ENCODE data around the gene RSPO1.
"Not testable (repeated sequence)": the region's sequence is repeated elsewhere in the genome, so short reads cannot be mapped to it uniquely, and the experiment has no call there.

Gene RSPO1, protein sequence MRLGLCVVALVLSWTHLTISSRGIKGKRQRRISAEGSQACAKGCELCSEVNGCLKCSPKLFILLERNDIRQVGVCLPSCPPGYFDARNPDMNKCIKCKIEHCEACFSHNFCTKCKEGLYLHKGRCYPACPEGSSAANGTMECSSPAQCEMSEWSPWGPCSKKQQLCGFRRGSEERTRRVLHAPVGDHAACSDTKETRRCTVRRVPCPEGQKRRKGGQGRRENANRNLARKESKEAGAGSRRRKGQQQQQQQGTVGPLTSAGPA

GRCh38 chr1:37634244-37634991, at the start of gene RSPO1:
RSPO1 (minus strand) TSS chr1:37634892; CDS start chr1:37629661, 5,231 bp downstream.
- no peak for DNase-seq

DNA sequence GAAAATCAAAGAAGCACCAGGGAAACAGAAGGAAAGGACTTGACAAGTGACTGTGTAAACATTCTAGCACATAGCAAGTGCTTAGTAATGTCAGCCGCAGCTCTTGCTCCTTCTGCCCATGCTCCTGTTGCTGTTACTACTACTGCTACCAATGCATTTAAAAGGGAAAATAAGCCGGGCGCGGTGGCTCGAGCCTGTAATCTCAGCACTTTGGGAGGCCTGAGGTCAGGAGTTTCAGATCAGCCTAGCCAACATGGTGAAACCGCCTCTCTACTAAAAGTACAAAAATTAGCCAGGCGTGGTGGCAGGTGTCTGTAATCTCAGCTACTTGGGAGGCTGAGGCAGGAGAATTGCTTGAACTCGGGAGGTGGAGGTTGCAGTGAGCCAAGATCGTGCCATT, 49.5 kb upstream of the RSPO1 start:
- not testable (repeated sequence) for DNase-seq

- DNase-seq, result peak; percentile 31 to 57
These were observed 47.8 kb upstream of the RSPO1 start for GRCh38 chr1:37682334-37682987.

GRCh38 chr1:37680933-37681332, 46.2 kb upstream of the RSPO1 start:
- no peak for DNase-seq

DNA sequence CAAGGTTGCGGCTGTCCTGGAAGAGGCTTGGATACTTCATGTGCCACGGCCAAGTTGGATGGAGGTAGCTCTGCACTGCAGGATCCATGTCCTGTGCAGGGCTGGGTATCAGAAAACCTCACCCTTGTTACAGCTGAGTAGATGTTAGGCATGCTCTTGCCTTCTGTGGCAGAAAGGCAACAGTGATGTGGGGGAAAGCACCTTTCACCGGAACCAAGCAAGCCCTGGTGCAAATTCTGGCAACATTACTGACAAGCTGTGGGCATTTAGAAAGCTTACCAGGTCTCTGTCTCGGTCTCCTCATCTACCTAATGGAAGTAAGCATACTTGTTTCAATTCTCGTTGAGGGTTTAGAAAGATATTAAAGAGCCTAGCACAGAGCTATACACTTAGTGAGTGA, 43.1 kb upstream of the RSPO1 start:
- no peak for DNase-seq

- DNase-seq, result no peak
These were observed 42.4 kb upstream of the RSPO1 start for GRCh38 chr1:37677143-37677439.

DNA sequence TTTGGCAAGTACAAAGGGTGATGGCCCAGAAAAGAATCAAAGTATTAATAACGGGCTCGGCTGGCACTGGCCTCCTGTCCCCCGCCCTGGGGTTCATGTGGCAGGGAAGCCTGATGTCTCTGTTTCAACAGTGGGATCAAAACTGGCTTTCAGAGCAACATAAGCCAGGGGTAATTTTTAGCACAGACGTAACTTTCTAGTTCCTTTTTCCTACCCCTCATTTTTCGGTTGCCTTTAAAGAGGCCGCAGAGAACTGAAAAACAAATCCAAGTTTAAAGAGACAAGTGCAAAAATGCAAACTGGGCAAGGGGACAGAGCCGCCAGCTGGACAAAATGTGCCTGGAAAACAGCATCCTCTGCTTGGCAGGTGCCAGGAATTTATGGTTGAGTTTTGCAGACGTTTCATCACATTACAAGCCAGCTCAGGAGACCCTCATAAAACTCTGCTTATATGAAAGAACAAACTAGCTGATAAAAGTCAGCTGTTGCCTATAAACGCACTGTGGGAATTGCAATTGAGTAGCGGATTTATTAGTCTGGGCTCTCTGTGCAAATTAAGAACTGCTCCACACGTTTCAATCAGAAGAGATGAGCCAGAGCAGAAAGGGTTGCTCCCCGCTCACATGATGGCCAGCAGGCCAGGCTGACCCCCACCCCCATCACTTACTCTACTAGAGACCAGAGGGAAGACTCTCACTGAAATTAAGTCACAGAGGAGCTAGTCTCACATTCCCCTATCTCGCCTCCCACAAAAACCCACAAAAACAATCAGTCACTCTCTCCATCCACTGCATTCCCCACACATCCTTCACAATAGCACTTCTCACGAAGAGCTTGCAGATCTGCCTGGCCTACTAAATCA, 41.8 kb upstream of the RSPO1 start:
- no peak for DNase-seq

DNA sequence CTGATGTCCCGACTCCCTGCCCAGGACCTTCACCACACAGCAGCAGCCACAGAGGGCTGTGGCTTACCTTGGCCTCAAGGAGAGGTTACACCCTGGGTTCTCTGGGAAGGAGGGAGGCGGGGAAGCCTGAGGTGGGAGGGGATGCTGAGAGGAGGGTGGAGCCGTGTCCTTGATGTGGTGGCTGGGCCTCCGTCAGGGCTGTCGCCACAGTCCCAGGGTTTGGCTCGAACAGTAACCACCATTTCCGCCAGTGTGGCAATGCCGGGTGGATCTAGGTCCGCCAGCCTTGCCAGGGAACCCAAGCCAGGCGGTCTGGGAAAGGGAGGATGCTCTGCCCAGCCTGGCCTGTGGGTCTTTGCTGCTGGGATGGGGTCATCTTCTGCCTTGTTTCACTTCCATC, 39.2 kb upstream of the RSPO1 start:
- no peak for DNase-seq

GRCh38 chr1:37672136-37672870, 37.6 kb upstream of the RSPO1 start:
- no peak for DNase-seq

- no peak for DNase-seq
These were observed 36.6 kb upstream of the RSPO1 start for GRCh38 chr1:37671261-37671660.

- no peak for DNase-seq
These were observed 35.4 kb upstream of the RSPO1 start for GRCh38 chr1:37670133-37670532.

- no peak for DNase-seq
These were observed 32.5 kb upstream of the RSPO1 start for GRCh38 chr1:37667023-37667671.

- DNase-seq, result no peak
These were observed 31.7 kb upstream of the RSPO1 start for GRCh38 chr1:37666241-37666867.

DNA sequence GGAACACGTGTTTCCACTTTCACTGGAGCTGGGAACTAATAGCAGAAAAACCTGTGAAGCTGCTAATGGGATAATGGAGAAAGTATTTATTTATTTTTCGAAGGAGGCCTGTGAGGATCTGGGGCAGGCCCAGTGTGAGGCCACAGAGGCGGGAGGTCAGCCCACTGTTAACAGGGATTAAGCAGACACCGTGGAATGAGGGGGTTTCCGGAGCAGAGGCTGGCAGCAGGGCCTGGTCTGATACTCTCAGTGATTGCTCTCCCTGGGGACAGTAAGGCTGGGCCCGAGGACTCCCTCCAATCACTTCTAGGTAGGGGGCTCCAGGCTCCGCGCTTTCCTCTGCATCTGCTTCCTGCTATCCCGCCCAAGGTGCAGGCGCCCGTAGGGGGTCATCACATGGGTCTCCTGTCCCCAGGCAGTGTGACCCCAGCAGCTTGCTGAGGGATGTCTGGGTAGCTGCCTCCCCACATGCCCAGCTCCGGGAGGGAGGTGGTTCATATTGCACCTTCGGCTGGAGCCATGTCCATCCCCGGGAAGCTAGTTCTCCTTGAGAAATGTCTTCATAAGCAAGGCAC, 28.8 kb upstream of the RSPO1 start:
- DNase-seq, result no peak

DNA sequence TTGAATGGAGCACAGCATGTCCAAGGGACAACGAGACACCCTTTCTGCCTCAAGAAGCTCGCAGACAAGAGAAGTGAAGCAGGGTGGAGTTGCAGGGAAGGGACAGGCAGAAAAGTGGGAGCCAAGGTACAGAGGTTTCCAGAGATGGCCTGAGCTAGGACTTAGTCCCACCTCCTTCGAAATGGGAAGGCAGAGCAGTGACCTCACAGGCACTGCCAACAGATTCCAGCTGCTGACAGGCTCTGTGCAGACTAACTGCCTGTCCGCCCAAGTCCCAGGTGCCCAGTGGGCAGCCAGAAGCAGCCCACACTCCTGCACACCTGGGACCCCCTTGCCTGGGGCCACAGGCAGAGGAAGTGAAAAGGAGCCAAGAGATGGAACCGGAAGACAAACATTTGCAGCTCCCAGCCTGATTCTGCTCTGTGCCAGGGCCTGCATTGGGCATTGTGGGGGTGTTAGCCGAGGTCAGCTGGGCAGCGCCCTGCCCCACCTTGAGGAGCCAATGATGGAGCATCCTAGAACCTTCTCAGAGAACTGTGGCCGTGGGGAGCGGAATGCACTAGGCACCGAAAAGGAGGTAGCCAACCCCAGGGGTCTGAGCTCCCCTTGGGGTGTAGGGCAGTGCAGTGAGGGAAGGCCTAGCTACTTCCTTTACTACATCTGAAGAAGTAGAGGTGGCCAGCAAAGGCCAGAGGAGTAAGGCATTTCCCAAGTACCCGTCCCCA, 27.5 kb upstream of the RSPO1 start:
- no peak for DNase-seq

DNA sequence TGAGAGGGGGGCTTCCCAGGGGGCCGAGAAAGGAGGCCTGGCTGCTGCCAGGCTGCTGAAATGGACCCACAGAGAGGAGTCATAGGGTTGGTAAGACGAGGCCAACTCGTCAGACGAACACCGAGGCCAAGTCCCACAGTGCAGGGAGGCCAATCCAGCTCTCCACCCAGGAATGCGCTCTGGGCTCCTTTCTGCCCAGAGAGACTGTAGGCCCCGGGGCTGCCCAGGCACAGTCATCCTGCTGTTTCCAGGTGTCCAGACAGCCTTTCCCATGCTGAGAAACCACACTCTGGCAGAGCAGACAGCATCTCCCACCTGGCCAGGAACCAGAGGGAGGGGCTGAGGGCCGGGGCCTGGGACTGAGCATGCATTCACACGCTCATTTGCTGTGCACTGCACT, 26.7 kb upstream of the RSPO1 start:
- no peak for DNase-seq

DNA sequence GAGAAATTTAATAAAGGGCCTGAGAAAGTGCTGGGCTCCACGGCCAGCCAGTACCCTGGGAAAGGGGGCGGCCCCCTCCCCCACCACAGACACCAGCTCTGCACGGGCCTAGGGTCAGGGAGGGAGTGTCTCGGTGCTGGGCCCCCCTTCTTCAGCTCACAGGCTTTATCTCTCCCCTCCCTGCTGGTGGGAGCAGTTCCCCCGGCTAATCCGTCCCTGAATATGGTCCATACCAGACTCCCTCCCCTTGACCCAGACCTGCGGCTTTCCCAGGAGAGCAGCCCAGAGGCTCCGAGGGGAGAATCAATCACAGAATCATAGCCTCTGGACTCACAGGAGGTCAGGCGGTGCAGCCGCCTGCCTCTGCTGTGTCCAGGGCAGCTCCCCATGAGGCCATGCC, 26.0 kb upstream of the RSPO1 start:
- DNase-seq, result no peak

GRCh38 chr1:37658486-37658885, 23.8 kb upstream of the RSPO1 start:
- no peak for DNase-seq

GRCh38 chr1:37657620-37658412, 23.1 kb upstream of the RSPO1 start:
- DNase-seq, result no peak

GRCh38 chr1:37656881-37657280, 22.2 kb upstream of the RSPO1 start:
- no peak for DNase-seq
